HFF-Myc (cell line): ENCODE data around the gene RREB1.

Experiments used
- DNase-seq: peaks from one replicate; pipeline ENCODE4 v3.0.0-alpha.2; 2011; ENCODE audit warnings: low read depth; ENCODE audit errors: extremely low read depth
- H3K4me3 ChIP-seq: replicated peaks from 2 replicates; pipeline ENCODE4 v1.5.1; 2011; ENCODE audit warnings: low read depth, mild to moderate bottlenecking, control low read depth, low read length
- CTCF ChIP-seq: IDR thresholded peaks from 2 replicates; pipeline ENCODE4 v1.5.1; 2012; ENCODE audit warnings: mild to moderate bottlenecking, low read depth, low read length, control low read depth; ENCODE audit errors: missing control alignments

Gene RREB1

GRCh38 chr6:7114744-7115458 lies 7.1 kb downstream of the RREB1 start:
- H3K4me3 ChIP-seq, result no peak overlapping the region
- TF ChIP-seq CTCF, result no peak
- no peak for DNase-seq

- no peak for TF ChIP-seq CTCF
- no peak overlapping the region for H3K4me3 ChIP-seq
- DNase-seq, result no peak
Measured at GRCh38 chr6:7115543-7116231, 7.9 kb downstream of the RREB1 start.

GRCh38 chr6:7119272-7119801 lies 11.6 kb downstream of the RREB1 start:
- TF ChIP-seq CTCF, result no peak
- H3K4me3 ChIP-seq, result no peak overlapping the region
- no peak for DNase-seq

GRCh38 chr6:7121700-7122241 lies 14.0 kb downstream of the RREB1 start:
- TF ChIP-seq CTCF, result no peak
- no peak for DNase-seq
- H3K4me3 ChIP-seq, result no peak overlapping the region

GRCh38 chr6:7122684-7123083 lies 14.9 kb downstream of the RREB1 start:
- no peak for DNase-seq
- H3K4me3 ChIP-seq, result no peak overlapping the region
- no peak for TF ChIP-seq CTCF

- DNase-seq, result no peak
- no peak for TF ChIP-seq CTCF
- no peak overlapping the region for H3K4me3 ChIP-seq
Measured at GRCh38 chr6:7124114-7124513, 16.4 kb downstream of the RREB1 start.
